Natural killer cell (primary cell): Measurements from ENCODE around the gene KRTAP12-1. TPM values are rescaled to one million over a fixed set of nuclear protein-coding genes. Genes with fewer than 3 reads are reported as not detected.

Source experiments
- ATAC-seq, 3 donors: fragments of 150-1000 bp in 2 of 3; fragments of 200-7000 bp in 1 of 3; cut with Tn5 transposase; 1 replicate in 1 of 3; 2 replicates in 2 of 3; pipeline ENCODE4 v1.10.0; 2021; ENCODE audit warnings: mild to moderate bottlenecking in 2 of 3, moderate library complexity in 2 of 3
- DNase-seq, 2 donors: peaks; one replicate each; pipeline versions ENCODE4 v3.0.0 to v3.0.0-alpha.2; 2013 to 2021; ENCODE audit warnings: mixed read lengths in 1 of 2
- H3K27ac ChIP-seq: one replicate; pipeline ENCODE4 v1.5.1; 2013; ENCODE audit warnings: mild to moderate bottlenecking, low read length
- H3K27me3 ChIP-seq: one replicate; pipeline ENCODE4 v1.6.1; 2013; ENCODE audit warnings: low read length; ENCODE audit not compliant: control insufficient read depth, insufficient read depth
- H3K36me3 ChIP-seq: one replicate; pipeline ENCODE4 v1.6.1; 2013; ENCODE audit warnings: low read length; ENCODE audit not compliant: control insufficient read depth, insufficient read depth
- H3K4me1 ChIP-seq: one replicate; pipeline ENCODE4 v1.6.1; 2013; ENCODE audit warnings: low read length; ENCODE audit not compliant: control insufficient read depth, insufficient read depth
- H3K4me3 ChIP-seq: one replicate; pipeline ENCODE4 v1.5.1; 2013; ENCODE audit warnings: low read length
- H3K9me3 ChIP-seq: one replicate; pipeline ENCODE4 v1.6.1; 2013; ENCODE audit warnings: low read length; ENCODE audit not compliant: control insufficient read depth, insufficient read depth
- H3K27ac Mint-ChIP-seq, 2 donors: one replicate each; pipeline ENCODE4 v1.8.0; 2022; ENCODE audit warnings: mild to moderate bottlenecking in 2 of 2, mixed read lengths in 2 of 2, moderate library complexity in 1 of 2
- H3K27me3 Mint-ChIP-seq, 2 donors: one replicate each; pipeline ENCODE4 v1.8.0; 2022; ENCODE audit warnings: low read depth in 2 of 2, mixed read lengths in 2 of 2
- H3K36me3 Mint-ChIP-seq: one replicate; pipeline ENCODE4 v1.8.0; 2022; ENCODE audit warnings: mixed read lengths
- H3K4me1 Mint-ChIP-seq, 2 donors: one replicate each; pipeline ENCODE4 v1.8.0; 2022; ENCODE audit warnings: mixed read lengths in 2 of 2
- H3K4me3 Mint-ChIP-seq: one replicate; pipeline ENCODE4 v1.8.0; 2022; ENCODE audit warnings: mild to moderate bottlenecking, moderate library complexity, mixed read lengths
- H3K9me3 Mint-ChIP-seq, 2 donors: one replicate each; pipeline ENCODE4 v1.8.0; 2022; ENCODE audit warnings: mixed read lengths in 2 of 2
- WGBS: methylation state at CpG from one replicate; pipeline ENCODE4 v1.1.7; 2013; ENCODE audit warnings: missing lambda C conversion rate; ENCODE audit not compliant: insufficient coverage; 5-methylcytosine and 5-hydroxymethylcytosine counted together
- intact Hi-C: fragments of 100-400 bp; cut with micrococcal nuclease; formaldehyde crosslinking; loops from one replicate; pipeline ENCODE4 v1.14.2; 2022
- total RNA-seq, 4 donors: library from RNA; stranded (reverse); fragments of 120-200 nt in 1 of 4; gene quantifications; one replicate each; pipeline versions ENCODE4 v1.2.3 to v1.2.4, GENCODE V29; 2013 to 2022
- TF ChIP-seq, protein P1 (sequence below): fragments of 200-600 bp; IDR thresholded peaks from one replicate; pipeline ENCODE4 v1.8.0; 2022; ENCODE audit warnings: antibody characterized with exemption

Gene KRTAP12-1
- total RNA-seq, 3 donors from 2014 or later (not counting 1 experiment from before 2014, with no cell fraction given): not detected

DNA sequence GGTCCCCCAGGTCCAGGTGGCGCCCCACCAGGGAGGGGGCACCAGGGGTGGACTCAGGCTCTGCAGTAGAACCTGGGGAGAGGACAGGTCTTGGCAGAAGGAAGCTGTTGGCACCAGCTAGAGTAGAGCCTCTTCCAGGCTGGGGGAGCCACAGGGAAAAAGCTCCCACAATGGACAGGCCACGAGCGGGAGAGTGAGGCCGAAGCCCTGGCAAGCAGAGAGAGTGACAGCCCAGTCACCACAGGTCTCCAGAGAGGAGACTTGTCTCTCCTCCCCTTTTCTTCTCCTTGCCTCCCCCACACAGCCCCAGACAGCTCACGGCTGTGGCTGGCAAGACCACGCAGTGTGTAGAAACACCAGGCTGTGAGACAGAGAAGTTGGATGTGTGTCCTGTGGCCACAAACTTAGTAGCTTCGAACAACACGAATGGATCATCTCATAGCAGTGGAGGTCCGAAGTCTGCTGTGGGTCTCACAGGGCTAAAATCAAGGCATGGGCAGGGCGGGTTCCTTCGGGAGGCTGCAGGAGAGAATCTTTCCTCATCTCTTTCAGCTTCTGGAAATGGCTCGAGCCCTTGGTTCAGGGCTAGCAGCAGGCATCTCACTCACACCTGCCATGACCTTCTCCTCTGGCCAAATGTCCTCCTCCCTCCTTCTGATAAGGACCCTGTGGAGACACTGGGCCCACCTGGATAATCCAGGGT lies 30.8 kb downstream of the KRTAP12-1 start:
- Mint-ChIP-seq H3K4me3 (no peak overlapping the region), H3K9me3 (peaks cover 0 to under 1% of the 10 kb centered on the region in 2 donors), H3K4me1 (peaks cover 17 to 24% of the 10 kb centered on the region in 2 donors), H3K27ac (peak overlapping the region in 1 of 2 donors; percentile 24), H3K27me3 (peaks cover 0 to 3% of the 10 kb centered on the region in 2 donors), H3K36me3 (peaks cover 3% of the 10 kb centered on the region)
- no peak overlapping the region for H3K4me3 ChIP-seq
- intact Hi-C loops: no loop called here
- TF ChIP-seq, protein P1, sequence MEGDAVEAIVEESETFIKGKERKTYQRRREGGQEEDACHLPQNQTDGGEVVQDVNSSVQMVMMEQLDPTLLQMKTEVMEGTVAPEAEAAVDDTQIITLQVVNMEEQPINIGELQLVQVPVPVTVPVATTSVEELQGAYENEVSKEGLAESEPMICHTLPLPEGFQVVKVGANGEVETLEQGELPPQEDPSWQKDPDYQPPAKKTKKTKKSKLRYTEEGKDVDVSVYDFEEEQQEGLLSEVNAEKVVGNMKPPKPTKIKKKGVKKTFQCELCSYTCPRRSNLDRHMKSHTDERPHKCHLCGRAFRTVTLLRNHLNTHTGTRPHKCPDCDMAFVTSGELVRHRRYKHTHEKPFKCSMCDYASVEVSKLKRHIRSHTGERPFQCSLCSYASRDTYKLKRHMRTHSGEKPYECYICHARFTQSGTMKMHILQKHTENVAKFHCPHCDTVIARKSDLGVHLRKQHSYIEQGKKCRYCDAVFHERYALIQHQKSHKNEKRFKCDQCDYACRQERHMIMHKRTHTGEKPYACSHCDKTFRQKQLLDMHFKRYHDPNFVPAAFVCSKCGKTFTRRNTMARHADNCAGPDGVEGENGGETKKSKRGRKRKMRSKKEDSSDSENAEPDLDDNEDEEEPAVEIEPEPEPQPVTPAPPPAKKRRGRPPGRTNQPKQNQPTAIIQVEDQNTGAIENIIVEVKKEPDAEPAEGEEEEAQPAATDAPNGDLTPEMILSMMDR: no peak
- WGBS: 85% methylated on average over 12 of the region's 12 CpGs
- H3K36me3 ChIP-seq: no peaks in the 10 kb centered on the region
- peaks cover 32% of the 10 kb centered on the region for H3K4me1 ChIP-seq
- no peak overlapping the region for H3K27ac ChIP-seq
- no peak for DNase-seq
- ATAC-seq: no peak
- H3K27me3 ChIP-seq: no peaks in the 10 kb centered on the region
- peaks cover 7% of the 10 kb centered on the region for H3K9me3 ChIP-seq

DNA sequence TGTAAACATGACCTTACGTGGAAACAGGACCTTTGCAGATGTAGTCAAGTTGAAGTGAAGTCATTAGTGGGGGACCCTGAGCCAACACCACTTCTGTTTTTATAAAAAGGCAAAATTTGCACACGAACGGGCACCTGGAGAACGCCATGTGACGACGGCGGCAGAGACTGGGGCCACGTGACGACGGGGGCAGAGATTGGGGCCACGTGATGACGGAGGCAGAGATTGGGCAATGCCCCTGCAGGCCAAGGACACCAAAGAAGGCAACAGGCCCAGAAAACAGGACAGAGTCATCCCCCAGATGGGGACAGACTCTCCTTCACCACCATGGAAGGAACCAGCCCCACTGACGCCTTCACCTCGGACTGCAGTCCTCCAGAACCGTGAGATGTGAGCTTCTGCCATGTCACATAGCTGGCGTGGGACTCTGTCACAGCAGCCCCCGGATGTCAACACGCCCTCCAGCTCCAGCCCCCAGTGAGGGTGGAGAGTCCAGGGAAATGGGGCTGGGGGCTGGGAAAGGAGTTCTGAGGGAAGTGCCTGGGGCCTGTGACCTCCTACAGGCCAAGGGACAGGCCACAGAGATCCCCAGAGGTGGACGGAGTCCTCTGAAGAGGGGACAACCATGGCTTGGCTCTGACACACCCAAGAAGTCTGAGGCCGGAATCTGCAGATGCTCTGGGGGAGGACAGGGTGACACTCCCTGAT lies 31.5 kb downstream of the KRTAP12-1 start:
- intact Hi-C loops: no loop called here
- no peaks in the 10 kb centered on the region for H3K36me3 Mint-ChIP-seq
- TF ChIP-seq, protein P1: no peak
- peaks cover 16 to 21% of the 10 kb centered on the region in 2 donors for H3K4me1 Mint-ChIP-seq
- ATAC-seq: peak in 1 of 3 donors; percentile 8
- no peak for DNase-seq
- H3K27me3 Mint-ChIP-seq: peaks cover 0 to 3% of the 10 kb centered on the region in 2 donors
- no peak overlapping the region for H3K4me3 ChIP-seq
- no peak overlapping the region for H3K27ac ChIP-seq
- H3K27ac Mint-ChIP-seq: peak overlapping the region in 1 of 2 donors; percentile 24
- peaks cover 25% of the 10 kb centered on the region for H3K4me1 ChIP-seq
- no peaks in the 10 kb centered on the region for H3K9me3 Mint-ChIP-seq
- WGBS: 87% methylated on average over 20 of the region's 20 CpGs
- peaks cover 1% of the 10 kb centered on the region for H3K9me3 ChIP-seq
- no peaks in the 10 kb centered on the region for H3K36me3 ChIP-seq
- no peak overlapping the region for H3K4me3 Mint-ChIP-seq
- no peaks in the 10 kb centered on the region for H3K27me3 ChIP-seq

DNA sequence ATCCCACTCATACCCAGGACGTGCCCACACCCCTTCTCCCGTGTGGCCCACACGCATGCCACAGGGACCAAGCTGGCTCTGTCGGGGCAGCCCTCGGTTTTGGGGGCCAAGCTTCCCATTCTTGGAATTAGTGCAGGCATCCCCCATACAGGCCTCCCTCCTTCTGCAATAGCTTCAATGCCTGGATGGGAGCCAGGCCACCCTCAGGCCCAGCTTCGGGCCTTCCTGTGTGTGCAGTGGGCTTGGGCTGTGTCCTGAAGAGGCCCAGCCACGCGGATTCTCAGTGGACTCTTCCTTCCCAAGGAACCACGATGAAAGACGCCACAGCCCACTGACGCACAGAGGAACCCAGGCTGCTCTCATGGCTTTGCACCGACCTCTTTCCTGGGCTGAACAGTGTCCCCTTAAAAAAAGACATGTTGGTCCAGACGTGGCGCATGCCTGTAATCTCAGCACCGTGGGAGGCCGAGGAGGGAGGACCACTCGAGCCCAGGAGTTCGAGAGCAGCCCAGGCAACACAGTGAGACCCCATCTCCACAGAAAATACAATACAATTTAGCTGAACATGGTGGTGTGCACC lies 32.4 kb downstream of the KRTAP12-1 start:
- peaks cover 2% of the 10 kb centered on the region for H3K27me3 ChIP-seq
- H3K9me3 ChIP-seq: peaks cover 6% of the 10 kb centered on the region
- no peak overlapping the region for H3K27ac ChIP-seq
- no peaks in the 10 kb centered on the region for H3K36me3 ChIP-seq
- H3K27me3 Mint-ChIP-seq: peaks cover 5 to 8% of the 10 kb centered on the region in 2 donors
- H3K27ac Mint-ChIP-seq: no peak overlapping the region
- peaks cover 5% of the 10 kb centered on the region for H3K36me3 Mint-ChIP-seq
- H3K4me3 Mint-ChIP-seq: no peak overlapping the region
- H3K4me3 ChIP-seq: no peak overlapping the region
- TF ChIP-seq, protein P1: no peak
- peaks cover 17% of the 10 kb centered on the region for H3K4me1 ChIP-seq
- H3K9me3 Mint-ChIP-seq: peaks cover 4 to 5% of the 10 kb centered on the region in 2 donors
- ATAC-seq (no peak), DNase-seq (no peak)
- intact Hi-C loops: no loop called here
- WGBS: 93% methylated on average over 18 of the region's 18 CpGs
- peaks cover 11 to 21% of the 10 kb centered on the region in 2 donors for H3K4me1 Mint-ChIP-seq
